H1 (cell line): ENCODE data around the gene DIP2B. TPM values are rescaled to one million over a fixed set of nuclear protein-coding genes. Genes with fewer than 3 reads are reported as not detected.

Experiments used
- CTCF ChIA-PET: fragments of 300-600 bp; sonication (Branson Sonifier 250); formaldehyde crosslinking; loops from one replicate; lab custom pipeline; 2021; ENCODE audit not compliant: partially characterized antibody; lab: Charles Lee
- POLR2A ChIA-PET: fragments of 300-600 bp; sonication (Branson Sonifier 250); formaldehyde crosslinking; loops from one replicate; lab custom pipeline; 2021; ENCODE audit warnings: inconsistent platforms; ENCODE audit not compliant: partially characterized antibody; lab: Charles Lee
- DNase-seq, 2 experiments: peaks; one replicate each; pipeline versions ENCODE4 v3.0.0 to v3.0.0-alpha.2; 2010 to 2022; ENCODE audit warnings: low spot score in 2 of 2, low read depth in 1 of 2, mixed read lengths in 1 of 2
- FAIRE-seq: peaks from 2 replicates; lab custom pipeline; 2011; peaks lifted over from hg19 to GRCh38; lab: Jason Lieb, UNC
- H2AFZ ChIP-seq: 2 replicates; pipeline ENCODE4 v1.8.1; 2012; ENCODE audit warnings: low read length, inconsistent platforms
- H2AK5ac ChIP-seq: 2 replicates; pipeline ENCODE4 v1.6.1; 2013; ENCODE audit warnings: low read depth, low read length
- H2BK120ac ChIP-seq: replicated peaks from 2 replicates; pipeline ENCODE3; 2013; ENCODE audit warnings: low read depth, low read length, inconsistent platforms
- H2BK12ac ChIP-seq: 2 replicates; pipeline ENCODE4 v1.6.1; 2013; ENCODE audit warnings: low read depth, low read length
- H2BK15ac ChIP-seq: 2 replicates; pipeline ENCODE4 v1.6.1; 2013; ENCODE audit warnings: low read length
- H2BK20ac ChIP-seq: 2 replicates; pipeline ENCODE4 v1.6.1; 2013; ENCODE audit warnings: low read length
- H2BK5ac ChIP-seq: 2 replicates; pipeline ENCODE4 v1.6.1; 2013; ENCODE audit warnings: low read depth, low read length
- H3K14ac ChIP-seq: 2 replicates; pipeline ENCODE4 v1.6.1; 2013; ENCODE audit warnings: inconsistent platforms; ENCODE audit not compliant: insufficient read length
- H3K18ac ChIP-seq: 2 replicates; pipeline ENCODE4 v1.6.1; 2013; ENCODE audit warnings: low read length; ENCODE audit errors: extremely low read depth
- H3K23ac ChIP-seq: 2 replicates; pipeline ENCODE4 v1.6.1; 2013; ENCODE audit warnings: inconsistent platforms; ENCODE audit not compliant: insufficient read length
- H3K23me2 ChIP-seq: 2 replicates; pipeline ENCODE4 v1.6.1; 2013; ENCODE audit warnings: low read depth, low read length
- H3K27ac ChIP-seq: 2 replicates; pipeline ENCODE4 v1.6.1; 2011; ENCODE audit warnings: low read depth, low read length, inconsistent platforms
- H3K27me3 ChIP-seq, 4 experiments: replicated peaks in 1 of 4; 1 replicate in 1 of 4; 2 replicates in 3 of 4; pipeline versions ENCODE4 v1.6.1 to v1.8.1; 2011 to 2013; ENCODE audit warnings: low read length in 3 of 4, mild to moderate bottlenecking in 3 of 4, inconsistent platforms in 2 of 4, mixed read lengths in 2 of 4, moderate library complexity in 1 of 4; ENCODE audit not compliant: control insufficient read depth in 3 of 4, insufficient read depth in 3 of 4; ENCODE audit errors: extremely low read depth in 1 of 4
- H3K36me3 ChIP-seq, 4 experiments: 2 replicates each; pipeline versions ENCODE4 v1.6.1 to v1.8.1; 2011 to 2013; ENCODE audit warnings: mild to moderate bottlenecking in 4 of 4, low read length in 3 of 4, moderate library complexity in 2 of 4, control low read depth in 1 of 4, inconsistent platforms in 1 of 4; ENCODE audit not compliant: insufficient read depth in 4 of 4, control insufficient read depth in 2 of 4
- H3K4ac ChIP-seq: replicated peaks from 2 replicates; pipeline ENCODE3; 2013; ENCODE audit warnings: low read length, low read depth, mixed read lengths, inconsistent platforms; ENCODE audit not compliant: insufficient read length
- H3K4me1 ChIP-seq, 4 experiments: replicated peaks in 1 of 4; 1 replicate in 1 of 4; 2 replicates in 3 of 4; pipeline versions ENCODE4 v1.6.1 to v1.8.1; 2011 to 2013; ENCODE audit warnings: low read length in 3 of 4, inconsistent platforms in 2 of 4, mixed read lengths in 1 of 4; ENCODE audit not compliant: insufficient read depth in 4 of 4, control insufficient read depth in 3 of 4
- H3K4me2 ChIP-seq, 2 experiments: 2 replicates each; pipeline versions ENCODE4 v1.6.1 to v1.8.1; 2011 to 2013; ENCODE audit warnings: low read depth in 2 of 2, low read length in 2 of 2, control low read depth in 1 of 2, inconsistent platforms in 1 of 2, mild to moderate bottlenecking in 1 of 2; ENCODE audit not compliant: insufficient read depth in 1 of 2
- H3K4me3 ChIP-seq, 4 experiments: fragments of 200-600, 300-600 bp in 1 of 4; sonication (generic), shearing (Covaris generic), sonication (Bioruptor Twin) in 1 of 4; 2 replicates each; pipeline versions ENCODE4 v1.5.1 to v1.8.1; 2011 to 2016; ENCODE audit warnings: low read length in 4 of 4, low read depth in 3 of 4, control low read depth in 2 of 4, inconsistent platforms in 2 of 4, mild to moderate bottlenecking in 2 of 4, mixed read lengths in 1 of 4, moderate library complexity in 1 of 4; ENCODE audit not compliant: insufficient read depth in 2 of 4; ENCODE audit errors: extremely low read depth in 1 of 4
- H3K56ac ChIP-seq: replicated peaks from 2 replicates; pipeline ENCODE3; 2013; ENCODE audit warnings: low read depth, mild to moderate bottlenecking, mixed read lengths, low read length, inconsistent platforms; ENCODE audit not compliant: insufficient read length
- H3K79me1 ChIP-seq: 2 replicates; pipeline ENCODE4 v1.6.1; 2013; ENCODE audit warnings: low read depth, low read length, control low read depth
- H3K79me2 ChIP-seq, 2 experiments: 2 replicates each; pipeline versions ENCODE4 v1.6.1 to v1.8.1; 2012 to 2013; ENCODE audit warnings: low read length in 2 of 2, mild to moderate bottlenecking in 2 of 2, inconsistent platforms in 1 of 2; ENCODE audit not compliant: insufficient read depth in 2 of 2, control insufficient read depth in 1 of 2
- H3K9ac ChIP-seq, 4 experiments: replicated peaks in 1 of 4; 1 replicate in 1 of 4; 2 replicates in 3 of 4; pipeline versions ENCODE4 v1.6.1 to v1.8.1; 2011 to 2013; ENCODE audit warnings: low read depth in 3 of 4, low read length in 3 of 4, control low read depth in 2 of 4, mild to moderate bottlenecking in 2 of 4, moderate library complexity in 2 of 4, inconsistent platforms in 1 of 4; ENCODE audit errors: extremely low read depth in 1 of 4
- H3K9me3 ChIP-seq, 2 experiments: 2 replicates each; pipeline versions ENCODE4 v1.6.1 to v1.8.1; 2012 to 2013; ENCODE audit warnings: mild to moderate bottlenecking in 2 of 2, moderate library complexity in 2 of 2, control low read depth in 1 of 2, inconsistent platforms in 1 of 2, low read depth in 1 of 2, low read length in 1 of 2, mixed read lengths in 1 of 2; ENCODE audit not compliant: insufficient read depth in 2 of 2
- H4K20me1 ChIP-seq, 2 experiments: replicated peaks in 1 of 2; 2 replicates each; pipeline versions ENCODE3 to v1.8.1; 2011 to 2013; ENCODE audit warnings: inconsistent platforms in 2 of 2, low read length in 2 of 2, mild to moderate bottlenecking in 1 of 2; ENCODE audit not compliant: insufficient read depth in 2 of 2, control insufficient read depth in 1 of 2
- H4K5ac ChIP-seq: 2 replicates; pipeline ENCODE4 v1.6.1; 2013; ENCODE audit warnings: low read length, low read depth, mixed read lengths, inconsistent platforms; ENCODE audit not compliant: insufficient read length
- H4K8ac ChIP-seq: 2 replicates; pipeline ENCODE4 v1.8.0; 2013; ENCODE audit warnings: mild to moderate bottlenecking, moderate library complexity, low read length, inconsistent platforms; ENCODE audit not compliant: insufficient read depth; ENCODE audit errors: extremely low read depth
- H4K91ac ChIP-seq: replicated peaks from 2 replicates; pipeline ENCODE3; 2013; ENCODE audit warnings: low read length, mixed read lengths, inconsistent platforms; ENCODE audit not compliant: insufficient read length
- ASH2L ChIP-seq: fragments of 200-600, 300-600 bp; sonication (generic); IDR thresholded peaks from one replicate; pipeline ENCODE4 v1.7.1; 2017; ENCODE audit warnings: low read length
- RXRA ChIP-seq: IDR thresholded peaks from 2 replicates; pipeline ENCODE4 v1.6.1; 2011; ENCODE audit warnings: low read depth, mild to moderate bottlenecking, low read length, moderate library complexity; ENCODE audit not compliant: insufficient read depth
- WGBS, 2 experiments: shearing (Covaris generic) in 1 of 2; methylation state at CpG; one replicate each; pipeline versions ENCODE4 v1.1.6 to v1.1.7; 2013 to 2015; ENCODE audit warnings: low lambda C conversion rate in 2 of 2, mixed read lengths in 2 of 2, inconsistent platforms in 1 of 2, low coverage in 1 of 2, missing lambda C conversion rate in 1 of 2; ENCODE audit not compliant: insufficient replicate concordance in 2 of 2, insufficient coverage in 1 of 2, insufficient read length in 1 of 2; ENCODE audit errors: extremely low coverage in 1 of 2, missing lambda C conversion rate in 1 of 2; 5-methylcytosine and 5-hydroxymethylcytosine counted together
- polyA plus RNA-seq, 7 experiments: library from polyadenylated mRNA; depleted of rRNA in 3 of 7; stranded (reverse) in 5 of 7; unstranded in 2 of 7; fragments of >200 nt in 5 of 7; fragments of 200-250 nt in 2 of 7; gene quantifications; 1 replicate in 5 of 7; 2 replicates in 1 of 7; 4 replicates in 1 of 7; pipeline versions ENCODE4 v1.2.1 to v1.2.3, GENCODE V29; 2011 to 2013; ENCODE audit warnings: missing spikeins in 2 of 7, mixed read lengths in 2 of 7
- total RNA-seq: library from RNA; stranded (reverse); fragmentation: NEBNext Ultra II Directional; extraction: Animal tissue kit (Norgen Biotek cat#: 25700); gene quantifications from 2 replicates; pipeline ENCODE4 v1.2.1, GENCODE V29; 2021

The DIP2B gene
- total and polyA plus RNA-seq, 2 of the 8 experiments (the other 6 are each of a cell fraction or from before 2014, with no cell fraction given), result 11.1 to 29.6 TPM

GRCh38 chr12:50696931-50697330 is 192.1 kb downstream of the DIP2B start:
- Histone ChIP-seq H2BK5ac (no peak overlapping the region), H2AFZ (no peak overlapping the region), H3K9ac (no peak overlapping the region), H4K91ac (no peak overlapping the region), H3K4ac (no peak overlapping the region), H3K56ac (no peak overlapping the region), H3K79me1 (no peaks in the 10 kb centered on the region), H2BK120ac (no peak overlapping the region), H3K4me3 (no peak overlapping the region), H3K23me2 (no peaks in the 10 kb centered on the region), H3K4me1 (no peaks in the 10 kb centered on the region), H3K4me2 (no peak overlapping the region), H3K36me3 (peaks cover 2 to 48% (median 31%) of the 10 kb centered on the region in 4 experiments), H2BK12ac (no peak overlapping the region), H3K14ac (no peak overlapping the region), H3K9me3 (no peaks in the 10 kb centered on the region), H2AK5ac (no peak overlapping the region), H4K5ac (no peak overlapping the region), H2BK20ac (no peak overlapping the region), H4K20me1 (no peaks in the 10 kb centered on the region), H2BK15ac (no peak overlapping the region), H3K18ac (no peak overlapping the region), H3K79me2 (no peaks in the 10 kb centered on the region), H3K27me3 (no peaks in the 10 kb centered on the region), H3K23ac (no peak overlapping the region), H4K8ac (no peak overlapping the region), H3K27ac (no peak overlapping the region)
- FAIRE-seq (no peak), DNase-seq (no peak)
- ChIA-PET POLR2A (no interaction called here), CTCF (interaction anchor here (1.6 kb wide), 1 partner anchor 39 kb away, joined by 4 read pairs; no protein-coding TSS in a partner anchor)
- 91% methylated on average over 7 of the region's 7 CpGs; no CpG with 5 or more reads in 1 of the 2 experiments for WGBS, 2 experiments
- no peak for TF ChIP-seq ASH2L
- no peak for TF ChIP-seq RXRA
